IMR-90 (cell line): ENCODE data around the gene EPN2.

Experiments
- CEBPB ChIP-seq: IDR thresholded peaks from 2 replicates; pipeline ENCODE4 v1.6.1; 2012; ENCODE audit warnings: low read depth, low read length, improper control_type of control experiment
- CTCF ChIP-seq: conservative IDR thresholded peaks from 2 replicates; pipeline ENCODE4 v1.5.1; 2012; ENCODE audit warnings: mild to moderate bottlenecking, low read depth, low read length, improper control_type of control experiment
- ELK1 ChIP-seq: fragments of 150-350 bp; IDR thresholded peaks from 2 replicates; pipeline ENCODE4 v1.6.1; 2016; ENCODE audit warnings: low read depth, mild to moderate bottlenecking, low read length, moderate library complexity, borderline replicate concordance
- FOS ChIP-seq: fragments of 150-350 bp; IDR thresholded peaks from 2 replicates; pipeline ENCODE4 v1.6.1; 2016; ENCODE audit warnings: low read depth, low read length
- NFE2L2 ChIP-seq: fragments of 150-350 bp; IDR thresholded peaks from 2 replicates; pipeline ENCODE4 v1.6.1; 2016; ENCODE audit warnings: low read depth, mild to moderate bottlenecking, low read length
- POLR2A ChIP-seq: IDR thresholded peaks from 2 replicates; pipeline ENCODE4 v1.6.1; 2012; ENCODE audit warnings: mild to moderate bottlenecking, low read depth, low read length
- RAD21 ChIP-seq: IDR thresholded peaks from 2 replicates; pipeline ENCODE4 v1.6.1; 2012; ENCODE audit warnings: low read length, improper control_type of control experiment
- SMC3 ChIP-seq: fragments of 150-350 bp; IDR thresholded peaks from 2 replicates; pipeline ENCODE4 v1.6.1; 2016; ENCODE audit warnings: low read depth, mild to moderate bottlenecking, antibody characterized with exemption, low read length, moderate library complexity
- USF2 ChIP-seq: fragments of 150-350 bp; IDR thresholded peaks from 2 replicates; pipeline ENCODE4 v1.6.1; 2017; ENCODE audit warnings: mild to moderate bottlenecking, antibody characterized with exemption, low read length, low read depth

- TF ChIP-seq CTCF (no peak), POLR2A (no peak), CEBPB (no peak), SMC3 (no peak), RAD21 (no peak), NFE2L2 (no peak), FOS (no peak), USF2 (no peak), ELK1 (no peak)
Observed at GRCh38 chr17:19354748-19355147, 117.6 kb downstream of the EPN2 start.
